ENCODE data around the gene ABCA3. TPM values are rescaled to one million over a fixed set of nuclear protein-coding genes. Genes with fewer than 3 reads are reported as not detected.
A peak's percentile ranks its signal among the peaks of the same experiment; 100 is the strongest.

ABCA3 gene
- total RNA-seq, 2 donors from 2014 or later = 3.3 to 3.5 TPM

DNA sequence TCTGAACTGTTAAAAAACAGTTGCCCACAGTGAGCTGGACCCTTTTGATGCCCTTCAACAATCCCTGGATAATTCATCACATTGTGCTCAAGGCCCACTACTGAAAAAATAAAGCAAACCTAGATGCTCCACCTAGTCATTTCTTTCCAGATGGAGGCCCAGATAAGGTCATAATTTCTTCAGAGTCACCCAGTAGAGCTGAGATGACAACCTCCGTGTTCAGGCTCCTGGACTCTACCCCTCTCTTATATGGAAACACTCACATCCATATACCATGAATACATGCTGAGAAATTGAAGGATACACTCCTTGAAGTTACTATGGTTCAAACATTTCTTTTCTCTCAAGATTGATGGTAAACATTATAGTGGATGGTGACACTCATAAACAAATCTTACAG, 2.7 kb upstream of the ABCA3 start:
- WGBS, 2 experiments (ENCODE audit: insufficient coverage in 1 of 2, insufficient read length in 1 of 2) = 95% methylated on average over 1 of the region's 1 CpG; no CpG with 5 or more reads in 1 of the 2 experiments
- H3K27me3 Mint-ChIP-seq (ENCODE audit: insufficient read depth) = peaks cover 58% of the 10 kb centered on the region

DNA sequence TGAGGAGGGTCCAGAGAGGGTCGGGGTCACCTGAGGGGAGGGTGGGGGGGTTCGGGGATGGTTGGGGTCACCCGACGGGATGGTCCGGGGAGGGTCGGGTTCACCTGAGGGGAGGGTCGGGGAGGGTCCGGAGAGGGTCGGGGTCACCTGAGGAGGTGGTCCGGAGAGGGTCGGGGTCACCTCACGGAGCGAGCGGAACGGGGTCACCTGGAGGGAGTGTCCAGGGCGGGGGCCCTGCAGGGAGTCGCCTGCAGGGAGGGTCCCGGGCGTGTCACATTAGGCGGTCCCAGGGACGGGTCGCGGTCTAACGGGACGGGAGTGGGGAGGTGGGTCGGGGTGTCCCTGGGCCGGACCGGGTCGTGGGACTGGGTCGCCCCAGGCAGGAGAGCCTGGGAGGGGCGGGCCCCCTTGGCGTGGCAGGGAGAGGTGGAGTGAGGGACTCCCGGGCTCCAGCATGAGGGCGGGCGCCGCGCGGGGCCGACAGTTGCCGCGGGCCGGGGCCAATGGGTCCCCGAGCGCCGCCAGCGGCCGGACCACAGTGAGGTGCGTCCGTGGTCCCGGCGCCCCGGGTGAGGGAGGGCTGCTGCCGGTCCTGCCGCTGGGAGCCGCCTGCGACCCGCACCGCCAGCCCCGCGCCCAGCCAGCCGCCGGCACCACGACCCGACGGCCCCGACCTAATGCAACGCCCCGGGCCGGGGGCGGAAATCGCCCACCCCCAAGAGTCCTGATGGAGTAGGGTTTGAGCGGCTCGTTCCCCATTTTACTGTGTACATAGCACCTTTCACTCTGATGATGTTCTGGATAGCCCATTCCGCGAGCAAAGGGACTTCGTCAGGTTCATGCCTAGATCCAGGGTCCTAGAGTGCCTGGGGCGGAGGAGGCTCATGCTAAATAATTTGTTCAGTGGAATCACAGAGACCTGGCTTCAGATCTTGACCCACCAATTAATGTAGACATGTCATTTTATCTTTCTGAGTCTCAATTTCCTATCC, 1.2 kb upstream of the ABCA3 start:
- peaks cover 66% of the 10 kb centered on the region for H3K27me3 Mint-ChIP-seq (ENCODE audit: insufficient read depth)
- Histone ChIP-seq H3K27ac (ENCODE audit: low read depth, low read length) (no peak overlapping the region), H3K4me1 (ENCODE audit: control insufficient read depth, insufficient read depth, low read length) (no peaks in the 10 kb centered on the region), H3K9ac (ENCODE audit: extremely low read depth, low read length, poor library complexity, severe bottlenecking) (no peak overlapping the region), H3K36me3 (ENCODE audit: control insufficient read depth, insufficient read depth, low read length) (no peaks in the 10 kb centered on the region), H3K27me3 (ENCODE audit: control insufficient read depth, insufficient read depth, low read length, poor library complexity, severe bottlenecking) (peaks cover 54% of the 10 kb centered on the region), H3K4me3 (ENCODE audit: low read length) (no peak overlapping the region), H3K9me3 (ENCODE audit: control insufficient read depth, low read length) (no peaks in the 10 kb centered on the region)
- 53 to 78% methylated on average over 27 to 77 of the region's 77 CpGs for WGBS, 2 experiments (ENCODE audit: insufficient coverage in 1 of 2, insufficient read length in 1 of 2)
- H3K36me3 Mint-ChIP-seq (ENCODE audit: low read depth) = peaks cover 2% of the 10 kb centered on the region
- TF ChIP-seq, protein P1, sequence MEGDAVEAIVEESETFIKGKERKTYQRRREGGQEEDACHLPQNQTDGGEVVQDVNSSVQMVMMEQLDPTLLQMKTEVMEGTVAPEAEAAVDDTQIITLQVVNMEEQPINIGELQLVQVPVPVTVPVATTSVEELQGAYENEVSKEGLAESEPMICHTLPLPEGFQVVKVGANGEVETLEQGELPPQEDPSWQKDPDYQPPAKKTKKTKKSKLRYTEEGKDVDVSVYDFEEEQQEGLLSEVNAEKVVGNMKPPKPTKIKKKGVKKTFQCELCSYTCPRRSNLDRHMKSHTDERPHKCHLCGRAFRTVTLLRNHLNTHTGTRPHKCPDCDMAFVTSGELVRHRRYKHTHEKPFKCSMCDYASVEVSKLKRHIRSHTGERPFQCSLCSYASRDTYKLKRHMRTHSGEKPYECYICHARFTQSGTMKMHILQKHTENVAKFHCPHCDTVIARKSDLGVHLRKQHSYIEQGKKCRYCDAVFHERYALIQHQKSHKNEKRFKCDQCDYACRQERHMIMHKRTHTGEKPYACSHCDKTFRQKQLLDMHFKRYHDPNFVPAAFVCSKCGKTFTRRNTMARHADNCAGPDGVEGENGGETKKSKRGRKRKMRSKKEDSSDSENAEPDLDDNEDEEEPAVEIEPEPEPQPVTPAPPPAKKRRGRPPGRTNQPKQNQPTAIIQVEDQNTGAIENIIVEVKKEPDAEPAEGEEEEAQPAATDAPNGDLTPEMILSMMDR (conservative IDR thresholded peaks at IDR 0.05) = peak; percentile 36
- H3K9me3 Mint-ChIP-seq = peaks cover 4% of the 10 kb centered on the region
- DNase-seq = peak; percentile 58
- peaks cover 4% of the 10 kb centered on the region for H3K4me1 Mint-ChIP-seq
- H3K27ac Mint-ChIP-seq = no peak overlapping the region
- H3K4me3 Mint-ChIP-seq = no peak overlapping the region

More for the DNA sequence above, 2.7 kb upstream of the ABCA3 start:
- Histone ChIP-seq H3K36me3 (ENCODE audit: control insufficient read depth, insufficient read depth, low read length) (no peaks in the 10 kb centered on the region), H3K9me3 (ENCODE audit: control insufficient read depth, low read length) (no peaks in the 10 kb centered on the region), H3K27me3 (ENCODE audit: control insufficient read depth, insufficient read depth, low read length, poor library complexity, severe bottlenecking) (peaks cover 46% of the 10 kb centered on the region), H3K4me3 (ENCODE audit: low read length) (no peak overlapping the region), H3K27ac (ENCODE audit: low read depth, low read length) (no peak overlapping the region), H3K9ac (ENCODE audit: extremely low read depth, low read length, poor library complexity, severe bottlenecking) (no peak overlapping the region), H3K4me1 (ENCODE audit: control insufficient read depth, insufficient read depth, low read length) (no peaks in the 10 kb centered on the region)
- TF ChIP-seq, protein P1 (conservative IDR thresholded peaks at IDR 0.05) = no peak
- H3K36me3 Mint-ChIP-seq (ENCODE audit: low read depth) = peaks cover 2% of the 10 kb centered on the region
- peaks cover 4% of the 10 kb centered on the region for H3K4me1 Mint-ChIP-seq
- peaks cover 4% of the 10 kb centered on the region for H3K9me3 Mint-ChIP-seq
- no peak overlapping the region for H3K4me3 Mint-ChIP-seq
- no peak overlapping the region for H3K27ac Mint-ChIP-seq
- DNase-seq = no peak

DNA sequence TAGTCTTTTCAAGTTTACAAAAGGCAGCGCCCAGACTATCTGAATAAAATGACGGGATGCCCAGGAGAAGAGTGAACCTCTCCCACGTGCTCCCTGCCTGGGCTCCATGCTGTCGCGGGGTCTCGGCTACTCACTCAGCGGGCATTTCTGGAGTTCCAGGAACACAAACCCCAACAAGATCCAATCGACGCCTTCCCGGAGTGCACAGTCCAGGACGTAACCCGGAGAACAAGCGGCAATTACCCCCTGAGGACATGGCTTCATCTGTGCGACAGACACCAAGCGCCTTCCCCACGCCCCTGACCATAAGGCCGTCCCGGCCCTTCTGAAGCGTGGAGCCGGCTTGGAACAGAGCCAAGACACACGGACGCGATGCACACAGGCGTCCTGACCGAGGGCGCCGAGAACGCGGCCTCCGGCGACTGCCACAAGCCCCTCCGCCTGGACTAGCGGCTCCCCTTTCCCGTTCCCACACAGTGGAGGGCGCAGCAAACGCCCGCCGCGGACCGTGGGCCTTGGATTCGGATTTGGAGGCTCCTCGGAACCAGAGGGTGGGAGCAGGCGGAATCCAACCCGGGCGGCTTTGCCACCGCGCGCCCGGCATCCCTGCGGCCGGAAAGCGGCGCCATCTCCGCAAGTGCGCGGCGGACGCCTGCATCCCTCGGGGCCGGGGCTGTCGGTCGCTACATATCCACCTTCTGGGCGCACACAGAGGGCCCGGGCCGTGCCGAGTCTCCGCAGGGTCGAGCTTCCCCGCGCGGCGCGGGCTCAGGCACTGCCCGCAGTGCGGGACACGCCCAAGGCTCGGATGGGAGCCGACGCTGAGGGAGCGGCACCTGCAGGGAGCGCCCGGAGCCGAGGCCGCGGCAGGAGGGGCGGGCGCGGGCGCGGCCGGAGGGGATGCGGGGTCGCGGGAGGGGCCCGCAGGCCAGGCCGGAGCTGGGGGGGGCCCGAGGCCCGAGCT, 725 bp downstream of the ABCA3 start:
- DNase-seq = peak; percentile 82

More for the DNA sequence above, 725 bp downstream of the ABCA3 start:
- Mint-ChIP-seq H3K36me3 (ENCODE audit: low read depth) (peaks cover 2% of the 10 kb centered on the region), H3K4me1 (peaks cover 4% of the 10 kb centered on the region), H3K27me3 (ENCODE audit: insufficient read depth) (peaks cover 62% of the 10 kb centered on the region), H3K4me3 (peak overlapping the region; percentile 54), H3K9me3 (peaks cover 4% of the 10 kb centered on the region), H3K27ac (no peak overlapping the region)
- H3K4me1 ChIP-seq (ENCODE audit: control insufficient read depth, insufficient read depth, low read length) = no peaks in the 10 kb centered on the region
- H3K27ac ChIP-seq (ENCODE audit: low read depth, low read length) = no peak overlapping the region
- peaks cover 50% of the 10 kb centered on the region for H3K27me3 ChIP-seq (ENCODE audit: control insufficient read depth, insufficient read depth, low read length, poor library complexity, severe bottlenecking)
- TF ChIP-seq, protein P1 (conservative IDR thresholded peaks at IDR 0.05) = no peak
- H3K4me3 ChIP-seq (ENCODE audit: low read length) = peak overlapping the region; percentile 81
- H3K36me3 ChIP-seq (ENCODE audit: control insufficient read depth, insufficient read depth, low read length) = no peaks in the 10 kb centered on the region
- WGBS, 2 experiments (ENCODE audit: insufficient coverage in 1 of 2, insufficient read length in 1 of 2) = 8 to 22% methylated on average over 30 to 98 of the region's 98 CpGs
- no peak overlapping the region for H3K9ac ChIP-seq (ENCODE audit: extremely low read depth, low read length, poor library complexity, severe bottlenecking)
- no peaks in the 10 kb centered on the region for H3K9me3 ChIP-seq (ENCODE audit: control insufficient read depth, low read length)
